Activated T-cell treated with anti-CD3 and anti-CD28 coated beads for 48 hours (primary cell): ENCODE measurements around the gene ZNF236.

ENCODE experiments used
- DNase-seq: peaks from one replicate; pipeline ENCODE4 v3.0.0-alpha.2; 2020; ENCODE audit warnings: low read depth

Gene ZNF236

GRCh38 chr18:76859474-76860339, 37.4 kb downstream of the ZNF236 start:
- DNase-seq: peak; percentile 15

- DNase-seq: no peak
Observed at GRCh38 chr18:76860411-76860810, 38.1 kb downstream of the ZNF236 start.

- no peak for DNase-seq
Observed at GRCh38 chr18:76866666-76867065, 44.3 kb downstream of the ZNF236 start.

GRCh38 chr18:76873311-76873710, 51.0 kb downstream of the ZNF236 start:
- no peak for DNase-seq

- DNase-seq: no peak
Observed at GRCh38 chr18:76873713-76874112, 51.4 kb downstream of the ZNF236 start.

- peak; percentile 30 for DNase-seq
Observed at GRCh38 chr18:76874642-76875389, 52.5 kb downstream of the ZNF236 start.

GRCh38 chr18:76875390-76876325, 53.3 kb downstream of the ZNF236 start:
- DNase-seq: peak; percentile 25

GRCh38 chr18:76878426-76878825, 56.1 kb downstream of the ZNF236 start:
- no peak for DNase-seq

GRCh38 chr18:76880026-76880425, 57.7 kb downstream of the ZNF236 start:
- DNase-seq: no peak

GRCh38 chr18:76881744-76882143, 59.4 kb downstream of the ZNF236 start:
- DNase-seq: no peak

GRCh38 chr18:76882146-76882545, 59.8 kb downstream of the ZNF236 start:
- DNase-seq: no peak

- DNase-seq: no peak
Observed at GRCh38 chr18:76885001-76885400, 62.6 kb downstream of the ZNF236 start.

GRCh38 chr18:76886112-76886511, 63.8 kb downstream of the ZNF236 start:
- no peak for DNase-seq

- no peak for DNase-seq
Observed at GRCh38 chr18:76889091-76889699, 66.8 kb downstream of the ZNF236 start.

- DNase-seq: no peak
Observed at GRCh38 chr18:76892832-76893231, 70.5 kb downstream of the ZNF236 start.

GRCh38 chr18:76894566-76895346, 72.4 kb downstream of the ZNF236 start:
- no peak for DNase-seq

GRCh38 chr18:76895498-76895897, 73.1 kb downstream of the ZNF236 start:
- no peak for DNase-seq

GRCh38 chr18:76896677-76897076, 74.3 kb downstream of the ZNF236 start:
- DNase-seq: no peak

GRCh38 chr18:76897257-76897656, 74.9 kb downstream of the ZNF236 start:
- no peak for DNase-seq

- no peak for DNase-seq
Observed at GRCh38 chr18:76903386-76903785, 81.0 kb downstream of the ZNF236 start.

GRCh38 chr18:76905821-76906220, 83.5 kb downstream of the ZNF236 start:
- no peak for DNase-seq
